Urinary bladder (tissue), 4 donors: Measurements from ENCODE around the gene CHMP2A. TPM values are rescaled to one million over a fixed set of nuclear protein-coding genes. Genes with fewer than 3 reads are reported as not detected.
"Not testable (repeated sequence)": the region's sequence is repeated elsewhere in the genome, so short reads cannot be mapped to it uniquely, and the experiment has no call there.

ENCODE experiments used
- DNase-seq: peaks from one replicate; pipeline ENCODE4 v3.0.0-alpha.2; 2015; ENCODE audit errors: extremely low spot score
- H3K27ac ChIP-seq: one replicate; pipeline ENCODE4 v1.5.1; 2013; ENCODE audit warnings: low read depth, mild to moderate bottlenecking, moderate library complexity
- H3K36me3 ChIP-seq: one replicate; pipeline ENCODE4 v1.6.1; 2013; ENCODE audit warnings: mild to moderate bottlenecking, moderate library complexity; ENCODE audit not compliant: insufficient read depth
- H3K4me1 ChIP-seq: one replicate; pipeline ENCODE4 v1.6.1; 2013; ENCODE audit warnings: mild to moderate bottlenecking, moderate library complexity; ENCODE audit not compliant: insufficient read depth
- H3K4me3 ChIP-seq: one replicate; pipeline ENCODE4 v1.5.1; 2013; ENCODE audit warnings: low read depth, low read length
- WGBS: extraction: QIAGEN DNeasy Blood & Tissue Kit; methylation state at CpG from one replicate; pipeline ENCODE4 v1.1.7; 2013; 5-methylcytosine and 5-hydroxymethylcytosine counted together
- polyA plus RNA-seq: library from polyadenylated mRNA; stranded (reverse); fragments of 200-250 nt; gene quantifications from one replicate; pipeline ENCODE4 v1.2.3, GENCODE V29; 2013
- total RNA-seq: library from RNA; depleted of rRNA; stranded (reverse); fragments of >200 nt; gene quantifications from one replicate; pipeline ENCODE4 v1.2.3, GENCODE V29; 2014
- donor health status: healthy with polysubstance abuse.
- donor health status: healthy.

Gene CHMP2A
- total and polyA plus RNA-seq, 2 donors: 38.4 to 212 TPM

- under 1% methylated on average over 91 of the region's 92 CpGs for WGBS
- DNase-seq: no peak
Measured at GRCh38 chr19:58544591-58545285, 10.2 kb downstream of the CHMP2A start.

GRCh38 chr19:58543826-58544590, 10.9 kb downstream of the CHMP2A start, which contains the start of gene TRIM28:
Gene TRIM28, plus strand, starts transcription at chr19:58544064. Its CDS starts 694 bp downstream, at chr19:58544758.
- under 1% methylated on average over 73 of the region's 73 CpGs for WGBS
- Histone ChIP-seq H3K36me3 (peaks cover 4% of the 10 kb centered on the region), H3K4me3 (peak within 1 kb of the TSS; percentile 97), H3K4me1 (peaks cover 5% of the 10 kb centered on the region), H3K27ac (peak within 1 kb of the TSS; percentile 97)
- peak; percentile 98 for DNase-seq

More at GRCh38 chr19:58544591-58545285, 10.2 kb downstream of the CHMP2A start:
- Histone ChIP-seq H3K4me1 (peaks cover 5% of the 10 kb centered on the region), H3K36me3 (peaks cover 6% of the 10 kb centered on the region), H3K4me3 (peak overlapping the region; percentile 97), H3K27ac (peak overlapping the region; percentile 86)

GRCh38 chr19:58542641-58543372, 12.1 kb downstream of the CHMP2A start:
- DNase-seq, H3K36me3 ChIP-seq, H3K4me3 ChIP-seq, H3K4me1 ChIP-seq: not testable (repeated sequence)
- WGBS: 81% methylated on average over 18 of the region's 18 CpGs
- peak overlapping the region; percentile 86 for H3K27ac ChIP-seq

- not testable (repeated sequence) for DNase-seq, H3K27ac ChIP-seq, H3K4me3 ChIP-seq, H3K4me1 ChIP-seq, H3K36me3 ChIP-seq
Measured at GRCh38 chr19:58539169-58539559, 15.7 kb downstream of the CHMP2A start.

GRCh38 chr19:58538257-58539168, 16.4 kb downstream of the CHMP2A start:
- H3K4me3 ChIP-seq: peak overlapping the region; percentile 14
- H3K27ac ChIP-seq: peak overlapping the region; percentile 14
- peaks cover 2% of the 10 kb centered on the region for H3K4me1 ChIP-seq
- DNase-seq: no peak
- no peaks in the 10 kb centered on the region for H3K36me3 ChIP-seq
- WGBS: 3% methylated on average over 55 of the region's 55 CpGs

GRCh38 chr19:58536852-58537798, 17.8 kb downstream of the CHMP2A start:
- no peak overlapping the region for H3K27ac ChIP-seq
- no peaks in the 10 kb centered on the region for H3K36me3 ChIP-seq
- WGBS: 91% methylated on average over 8 of the region's 8 CpGs
- no peak overlapping the region for H3K4me3 ChIP-seq
- H3K4me1 ChIP-seq: peaks cover 2% of the 10 kb centered on the region
- no peak for DNase-seq

GRCh38 chr19:58535857-58536256, 19.0 kb downstream of the CHMP2A start:
- WGBS: 87% methylated on average over 3 of the region's 3 CpGs
- DNase-seq: no peak
- Histone ChIP-seq H3K4me1 (peaks cover 2% of the 10 kb centered on the region), H3K36me3 (no peaks in the 10 kb centered on the region), H3K4me3 (no peak overlapping the region), H3K27ac (no peak overlapping the region)

- H3K4me3 ChIP-seq: no peak overlapping the region
- no peaks in the 10 kb centered on the region for H3K36me3 ChIP-seq
- 60% methylated on average over 10 of the region's 10 CpGs for WGBS
- no peak for DNase-seq
- H3K4me1 ChIP-seq: no peaks in the 10 kb centered on the region
- H3K27ac ChIP-seq: no peak overlapping the region
Measured at GRCh38 chr19:58531034-58531840, 23.7 kb downstream of the CHMP2A start.

- WGBS: 76% methylated on average over 3 of the region's 3 CpGs
- Histone ChIP-seq H3K36me3 (no peaks in the 10 kb centered on the region), H3K4me3 (no peak overlapping the region), H3K27ac (no peak overlapping the region), H3K4me1 (no peaks in the 10 kb centered on the region)
- DNase-seq: no peak
Measured at GRCh38 chr19:58529405-58529804, 25.5 kb downstream of the CHMP2A start.

GRCh38 chr19:58522709-58523108, 32.2 kb downstream of the CHMP2A start:
- Histone ChIP-seq H3K36me3 (no peaks in the 10 kb centered on the region), H3K4me1 (no peaks in the 10 kb centered on the region), H3K27ac (no peak overlapping the region), H3K4me3 (no peak overlapping the region)
- DNase-seq: no peak
- 81% methylated on average over 3 of the region's 3 CpGs for WGBS

- Histone ChIP-seq H3K27ac (no peak overlapping the region), H3K36me3 (peaks cover 3% of the 10 kb centered on the region), H3K4me1 (no peaks in the 10 kb centered on the region), H3K4me3 (no peak overlapping the region)
- no peak for DNase-seq
- WGBS: 62% methylated on average over 4 of the region's 4 CpGs
Measured at GRCh38 chr19:58521651-58522050, 33.3 kb downstream of the CHMP2A start.
